Adipocyte (in vitro differentiated cells): ENCODE data around the gene MAST4.

Experiments
- DNase-seq: peaks from one replicate; pipeline ENCODE4 v3.0.0-alpha.2; 2015; ENCODE audit warnings: low read depth
- H3K27me3 ChIP-seq: replicated peaks from 2 replicates; pipeline ENCODE4 v1.7.0; 2013; ENCODE audit warnings: mild to moderate bottlenecking, low read length, moderate library complexity; ENCODE audit not compliant: control insufficient read depth, insufficient read depth
- H3K36me3 ChIP-seq: 2 replicates; pipeline ENCODE4 v1.7.0; 2013; ENCODE audit warnings: low read length, mild to moderate bottlenecking, moderate library complexity; ENCODE audit not compliant: control insufficient read depth, insufficient read depth, severe bottlenecking
- H3K4me1 ChIP-seq: 2 replicates; pipeline ENCODE4 v1.7.0; 2013; ENCODE audit warnings: mild to moderate bottlenecking, low read length, moderate library complexity; ENCODE audit not compliant: control insufficient read depth, insufficient read depth
- H3K4me3 ChIP-seq: 2 replicates; pipeline ENCODE4 v1.7.0; 2013; ENCODE audit warnings: mild to moderate bottlenecking, low read length, moderate library complexity
- H3K9ac ChIP-seq: 2 replicates; pipeline ENCODE4 v1.7.0; 2013; ENCODE audit warnings: mild to moderate bottlenecking, low read length, moderate library complexity
- H3K9me3 ChIP-seq: 2 replicates; pipeline ENCODE4 v1.7.0; 2013; ENCODE audit warnings: mild to moderate bottlenecking, low read length, moderate library complexity; ENCODE audit not compliant: control insufficient read depth

Gene MAST4

GRCh38 chr5:67214707-67215447, 618.7 kb downstream of the MAST4 start:
- no peaks in the 10 kb centered on the region for H3K36me3 ChIP-seq
- no peak for DNase-seq
- peaks cover 16% of the 10 kb centered on the region for H3K4me1 ChIP-seq
- H3K9ac ChIP-seq, result no peak overlapping the region
- H3K9me3 ChIP-seq, result no peaks in the 10 kb centered on the region
- H3K4me3 ChIP-seq, result no peak overlapping the region
- no peaks in the 10 kb centered on the region for H3K27me3 ChIP-seq

GRCh38 chr5:67215519-67216471, 619.6 kb downstream of the MAST4 start:
- H3K4me3 ChIP-seq, result no peak overlapping the region
- peak; percentile 18 for DNase-seq
- no peaks in the 10 kb centered on the region for H3K27me3 ChIP-seq
- H3K9me3 ChIP-seq, result no peaks in the 10 kb centered on the region
- no peaks in the 10 kb centered on the region for H3K36me3 ChIP-seq
- peaks cover 16% of the 10 kb centered on the region for H3K4me1 ChIP-seq
- H3K9ac ChIP-seq, result no peak overlapping the region

GRCh38 chr5:67216564-67216963, 620.4 kb downstream of the MAST4 start:
- DNase-seq, result no peak
- Histone ChIP-seq H3K4me3 (no peak overlapping the region), H3K9me3 (no peaks in the 10 kb centered on the region), H3K9ac (no peak overlapping the region), H3K27me3 (no peaks in the 10 kb centered on the region), H3K4me1 (peaks cover 16% of the 10 kb centered on the region), H3K36me3 (no peaks in the 10 kb centered on the region)
